Umbilical cord (tissue), 2 donors: ENCODE results near the gene PRDM8. TPM values are rescaled to one million over a fixed set of nuclear protein-coding genes. Genes with fewer than 3 reads are reported as not detected.
"Not testable (repeated sequence)": the region's sequence is repeated elsewhere in the genome, so short reads cannot be mapped to it uniquely, and the experiment has no call there.

Source experiments
- DNase-seq: peaks from one replicate; pipeline ENCODE4 v3.0.0-alpha.2; 2015; ENCODE audit warnings: low spot score
- total RNA-seq: library from RNA; depleted of rRNA; stranded (reverse); fragments of >200 nt; gene quantifications from one replicate; pipeline ENCODE4 v1.2.3, GENCODE V29; 2014; ENCODE audit warnings: low replicate concordance; ENCODE audit not compliant: insufficient read depth

PRDM8 gene
- total RNA-seq, 1 donor from 2014 or later: 0.48 TPM

DNA sequence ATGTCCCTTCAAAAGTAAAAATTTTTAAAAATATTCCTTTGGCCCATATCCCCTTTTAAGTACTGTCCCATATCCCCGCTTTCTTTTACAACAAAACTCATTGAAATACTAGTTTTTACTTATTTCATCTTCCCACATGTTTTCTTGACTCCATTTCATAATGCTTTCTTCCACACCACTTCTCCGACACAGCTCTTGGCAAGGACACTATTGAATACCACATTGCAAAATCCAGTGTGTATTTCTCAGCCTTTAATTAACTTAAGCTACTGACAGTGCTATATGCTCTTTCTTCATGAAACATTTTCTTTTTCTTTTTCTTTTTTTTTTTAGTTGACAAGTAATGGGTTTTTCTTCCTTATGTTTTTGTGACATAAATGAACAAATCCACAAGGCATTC is 28.8 kb downstream of the PRDM8 start:
- no peak for DNase-seq

DNA sequence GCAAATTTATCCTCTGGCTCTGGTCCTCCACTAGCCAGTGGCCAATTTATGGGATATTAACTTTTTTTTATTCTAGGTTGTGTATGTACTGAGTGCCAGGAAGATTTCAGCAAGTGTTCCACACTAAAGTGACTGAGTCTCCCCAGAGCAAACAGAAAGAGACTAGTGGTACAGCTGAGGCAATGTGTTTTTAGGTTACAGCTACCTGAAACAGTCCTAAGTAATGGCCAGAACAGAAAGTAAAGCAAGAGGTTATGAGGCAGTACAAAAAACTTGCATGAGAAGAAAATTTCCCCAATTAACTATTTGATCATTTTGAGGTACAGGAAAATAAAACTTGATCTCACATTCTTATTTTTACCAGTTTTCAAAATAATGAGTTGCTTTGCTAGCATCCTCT is 31.2 kb downstream of the PRDM8 start:
- no peak for DNase-seq

DNA sequence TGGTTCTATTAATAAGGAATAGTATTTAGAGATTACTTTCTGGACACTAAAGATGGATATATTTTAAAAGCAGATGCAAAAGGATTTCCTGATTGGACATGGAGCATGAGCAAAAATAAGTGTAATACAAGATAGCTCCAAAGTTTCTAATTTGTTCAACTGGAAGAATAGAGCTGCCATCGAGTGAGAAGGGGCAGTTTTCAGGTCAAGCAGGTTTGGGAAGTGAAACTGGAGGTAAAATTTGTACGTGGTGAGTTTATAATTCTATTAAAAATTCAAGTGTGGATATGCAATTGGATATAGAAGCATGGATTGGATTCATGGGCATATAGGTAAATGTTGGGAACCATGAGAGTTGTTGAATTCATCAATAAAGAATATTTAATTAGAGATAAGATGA is 31.8 kb downstream of the PRDM8 start:
- no peak for DNase-seq

DNA sequence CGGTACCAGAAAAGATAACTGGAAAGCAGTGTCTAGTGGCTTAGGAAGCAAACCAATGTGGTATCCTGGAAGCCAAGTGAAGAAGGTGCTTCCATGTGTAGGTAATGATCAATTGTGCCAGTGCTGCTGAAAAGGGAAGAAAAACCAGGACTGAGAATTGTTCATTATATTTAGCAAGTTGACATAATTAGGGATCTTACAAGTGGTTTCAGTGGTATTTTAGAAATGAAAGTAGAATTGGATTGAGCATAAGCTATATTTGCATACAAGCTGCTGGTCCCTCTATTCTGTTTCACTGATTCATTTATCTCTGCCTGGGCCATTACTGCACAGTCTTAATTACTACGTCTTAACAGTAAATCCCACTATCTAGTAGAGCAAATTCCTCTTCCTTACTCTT is 32.3 kb downstream of the PRDM8 start:
- DNase-seq: no peak

DNA sequence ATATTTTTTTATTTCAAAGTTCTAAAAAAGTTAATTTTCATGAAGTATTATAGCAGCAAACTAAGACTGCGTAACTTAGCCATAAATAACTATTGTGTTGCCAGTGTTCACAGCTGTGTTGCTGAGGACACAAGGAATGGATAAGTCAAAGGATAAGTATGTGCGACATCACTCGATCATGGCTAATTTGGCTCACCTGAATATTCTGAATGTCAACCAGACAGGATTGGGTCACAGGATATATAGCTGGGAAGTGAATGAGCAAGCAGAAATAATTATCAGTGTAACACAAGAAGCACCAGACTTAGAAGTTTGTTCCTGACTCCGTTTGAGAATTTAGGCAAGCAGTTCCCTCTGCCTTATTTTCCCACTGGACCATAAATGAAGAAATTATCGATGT is 33.9 kb downstream of the PRDM8 start:
- DNase-seq: no peak

DNA sequence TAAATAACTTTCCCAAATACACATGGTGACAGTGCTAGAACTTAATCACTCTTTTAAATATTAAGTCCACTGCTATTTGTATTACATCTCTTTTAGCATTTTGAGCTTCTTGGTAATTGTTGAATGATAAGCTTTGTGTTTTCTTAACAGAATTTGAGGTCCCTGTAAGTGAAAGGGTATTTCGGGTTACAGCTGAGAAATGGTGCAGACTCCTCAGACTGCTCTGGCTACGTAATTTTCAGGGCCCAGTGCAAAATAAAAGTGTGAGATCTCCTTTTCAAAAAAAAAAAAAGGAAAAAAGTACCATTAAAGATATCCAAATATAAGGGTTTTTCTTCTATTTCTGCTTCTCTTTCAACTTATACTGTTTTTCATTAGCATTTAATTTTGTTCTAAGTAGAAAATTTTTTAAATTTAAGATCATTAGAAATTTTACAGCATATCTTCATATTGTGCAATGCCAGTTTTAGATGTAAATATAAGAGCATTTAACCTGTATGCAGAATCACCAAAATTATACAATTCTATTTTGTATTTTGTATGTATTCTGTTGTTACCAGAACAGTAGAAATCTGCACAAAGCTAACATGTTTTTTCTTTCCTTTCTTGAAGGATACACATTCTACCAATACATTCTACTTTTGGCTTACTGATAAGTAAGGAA is 35.5 kb downstream of the PRDM8 start:
- DNase-seq: no peak

DNA sequence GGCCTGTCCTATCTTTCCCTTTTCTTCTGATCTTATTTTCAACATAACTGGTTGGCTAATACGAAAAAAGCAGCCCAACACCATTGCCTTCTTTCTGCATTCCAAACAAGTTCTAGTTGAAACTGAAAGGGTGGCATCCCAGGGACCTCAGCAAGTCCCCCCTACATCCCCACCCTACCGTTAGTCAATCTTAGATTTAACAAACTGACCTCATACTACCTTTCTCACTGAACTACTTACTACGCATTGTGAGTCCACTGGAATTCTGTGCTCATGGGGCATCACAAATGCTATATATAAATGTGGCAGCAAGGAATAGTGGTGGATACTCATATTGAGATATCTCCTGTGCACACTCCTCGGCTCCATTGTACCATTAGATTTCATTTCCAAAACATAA is 36.1 kb downstream of the PRDM8 start:
- no peak for DNase-seq

DNA sequence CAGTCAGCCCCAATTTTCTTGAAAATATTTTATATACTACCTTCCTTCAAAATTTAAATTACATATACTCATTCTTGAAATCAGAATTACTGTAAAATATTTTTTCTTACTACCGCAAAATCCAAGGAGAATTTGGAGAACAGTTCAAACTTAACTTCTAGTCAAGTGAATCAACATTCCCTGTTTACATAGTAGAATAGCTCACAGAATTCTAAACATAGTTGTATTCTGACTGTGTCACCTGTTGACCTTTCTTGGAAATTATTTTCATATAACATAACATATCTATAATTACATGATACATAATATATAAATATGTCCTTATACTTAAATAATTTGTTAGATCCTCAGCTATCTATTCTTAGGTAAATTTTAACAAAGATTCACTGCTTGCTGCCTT is 38.1 kb downstream of the PRDM8 start:
- no peak for DNase-seq

DNA sequence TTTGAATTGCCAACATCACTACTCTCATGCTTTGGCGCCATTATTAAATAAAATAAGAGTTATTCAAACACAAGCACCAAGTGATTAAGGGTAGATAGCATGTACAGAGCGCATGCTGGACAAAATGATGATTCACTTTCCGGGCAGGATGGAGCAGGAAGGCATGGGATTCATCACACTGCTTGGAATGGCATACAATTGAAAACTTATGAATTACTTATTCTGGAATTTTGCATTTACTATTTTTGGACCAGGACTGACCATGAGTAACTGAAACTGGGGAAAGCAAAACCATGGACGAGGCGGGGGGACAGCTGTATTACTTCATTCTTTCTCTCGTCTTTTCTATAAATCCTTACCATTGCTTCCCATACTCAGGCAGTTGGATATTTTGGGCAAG is 40.7 kb downstream of the PRDM8 start:
- DNase-seq: no peak

DNA sequence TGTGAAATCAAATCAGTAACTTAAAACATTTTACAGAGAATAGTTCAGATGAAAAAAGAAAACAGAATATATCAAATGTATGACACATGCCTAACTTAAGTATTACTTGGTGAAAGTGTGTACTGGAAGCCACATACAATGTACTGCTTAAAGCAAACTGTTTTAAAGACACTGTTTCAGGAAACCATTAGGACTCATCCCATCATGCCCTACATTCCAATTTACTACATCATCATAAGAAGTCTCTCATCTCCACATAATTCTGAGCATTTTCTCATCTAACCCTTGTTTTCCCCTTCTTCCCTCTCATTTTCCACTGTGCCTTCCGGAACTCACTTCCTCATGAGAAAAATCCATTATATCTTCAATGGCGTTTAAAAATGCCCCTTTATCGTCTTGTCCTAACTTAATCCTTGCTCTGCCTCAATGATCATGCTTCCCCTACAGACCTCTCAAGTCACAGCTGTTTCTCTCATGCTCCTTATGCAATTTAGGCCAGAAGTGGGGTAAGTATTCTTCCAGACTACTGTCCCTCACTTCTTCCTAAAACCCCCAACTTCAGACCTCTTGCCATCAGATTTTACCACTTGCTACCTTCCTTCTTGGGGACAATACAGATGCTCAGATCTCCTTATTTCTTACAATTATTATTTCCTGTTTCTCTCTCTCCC is 42.3 kb downstream of the PRDM8 start:
- no peak for DNase-seq

DNA sequence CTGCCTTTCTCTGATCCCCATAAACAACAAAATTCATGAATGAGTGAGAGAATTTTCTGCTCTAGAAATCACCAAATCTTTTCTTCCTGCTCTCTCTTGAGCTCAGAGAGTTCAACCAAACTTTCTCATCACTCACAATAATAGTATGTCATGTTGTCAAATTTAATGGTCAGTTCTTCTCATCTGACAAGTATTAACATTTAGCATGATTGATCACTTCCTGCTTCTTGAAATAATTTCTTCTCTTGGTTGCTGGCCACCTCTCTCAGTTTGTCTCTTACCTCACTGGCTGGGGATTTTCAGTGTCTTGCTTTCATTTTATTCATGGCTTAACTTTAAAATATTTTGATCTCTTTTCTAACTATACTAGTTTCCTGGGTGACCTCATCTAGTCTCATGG is 43.7 kb downstream of the PRDM8 start:
- no peak for DNase-seq

DNA sequence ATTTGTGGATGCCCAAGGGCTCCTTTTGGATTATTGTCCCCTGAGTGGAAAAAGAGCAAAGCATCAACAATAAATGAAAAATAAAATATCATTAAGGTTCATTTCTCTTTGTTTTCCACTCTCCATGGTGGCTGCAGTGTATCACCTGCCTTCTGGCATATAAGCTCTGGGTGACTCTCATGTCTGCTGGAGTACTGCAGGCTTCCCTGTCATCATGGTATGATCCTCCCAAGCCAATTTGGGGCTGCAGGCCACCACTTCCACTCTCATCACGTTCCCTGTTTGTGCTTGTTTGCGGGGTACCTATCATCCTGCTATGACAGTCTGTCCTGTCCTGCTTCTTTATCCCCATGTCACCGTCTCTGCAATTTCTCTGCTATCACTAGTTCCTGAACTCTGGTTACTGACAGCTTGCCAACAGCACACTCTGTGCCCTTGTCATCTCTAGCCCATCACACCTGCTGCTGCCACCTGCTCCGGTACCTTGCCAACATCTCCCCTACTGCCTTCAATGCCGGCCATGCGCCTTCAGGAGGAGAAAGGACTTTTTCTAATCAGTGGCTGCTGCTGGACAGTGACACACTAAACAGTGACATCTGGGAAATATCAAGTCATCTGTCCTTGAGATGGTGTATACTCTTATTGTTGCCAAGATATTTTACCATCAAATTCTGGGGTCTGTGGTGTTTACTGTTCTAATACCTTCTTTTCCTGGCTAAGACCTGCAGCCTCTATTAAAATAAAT is 46.1 kb downstream of the PRDM8 start:
- DNase-seq: no peak

DNA sequence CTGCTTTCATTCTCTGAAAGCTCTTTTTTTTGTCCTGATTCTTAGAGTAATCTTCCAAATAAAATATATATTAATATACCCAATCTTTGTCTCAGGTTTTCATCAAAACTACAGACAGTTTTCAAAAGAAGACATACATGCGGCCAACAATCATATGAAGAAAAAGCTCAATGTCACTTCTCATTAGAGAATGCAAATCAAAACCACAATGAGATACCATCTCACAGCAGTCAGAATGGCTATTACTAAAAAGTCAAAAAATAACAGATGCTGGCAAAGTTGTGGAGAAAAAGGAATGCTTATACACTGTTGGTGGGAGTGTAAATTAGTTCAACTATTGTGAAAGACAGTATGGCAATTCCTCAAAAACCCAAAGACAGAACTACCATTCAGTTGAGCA is 50.2 kb downstream of the PRDM8 start:
- not testable (repeated sequence) for DNase-seq

DNA sequence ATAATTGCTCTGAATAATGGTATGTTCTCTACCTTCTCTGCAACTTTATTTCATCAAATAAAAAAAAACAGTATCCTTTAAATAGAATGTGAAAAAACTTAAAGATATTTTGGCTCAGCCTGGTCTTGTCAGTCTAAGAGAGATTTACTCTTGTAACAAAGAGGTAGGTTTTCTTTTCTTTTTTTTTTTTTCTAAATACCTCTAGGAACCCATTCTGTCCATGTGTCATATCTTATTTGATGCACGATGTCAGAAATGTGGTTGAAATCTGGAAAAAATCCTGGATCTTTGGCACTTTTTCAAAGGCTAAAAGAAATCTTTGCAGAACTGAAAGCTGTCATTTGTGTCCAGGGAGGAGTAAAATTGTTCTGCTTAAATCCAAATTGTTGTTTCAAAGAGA is 51.8 kb downstream of the PRDM8 start:
- no peak for DNase-seq

DNA sequence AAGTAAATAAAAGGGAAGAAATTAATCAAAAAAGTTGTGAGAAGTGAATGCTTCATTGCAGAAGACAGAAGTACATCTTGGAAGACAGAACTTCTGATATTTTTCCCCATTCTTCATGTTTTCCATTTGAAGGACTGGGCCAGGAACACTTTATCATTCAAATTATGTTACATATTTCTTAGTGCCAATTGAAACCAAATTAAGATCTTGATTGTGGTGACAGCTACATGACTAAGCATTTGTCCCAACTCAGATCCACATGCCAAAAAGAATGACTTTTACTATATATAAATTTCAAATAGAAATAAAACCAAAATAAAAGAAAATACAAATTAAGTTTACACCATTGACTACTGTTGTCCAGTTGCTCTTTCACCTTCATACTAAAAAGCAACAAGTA is 55.1 kb downstream of the PRDM8 start:
- no peak for DNase-seq

DNA sequence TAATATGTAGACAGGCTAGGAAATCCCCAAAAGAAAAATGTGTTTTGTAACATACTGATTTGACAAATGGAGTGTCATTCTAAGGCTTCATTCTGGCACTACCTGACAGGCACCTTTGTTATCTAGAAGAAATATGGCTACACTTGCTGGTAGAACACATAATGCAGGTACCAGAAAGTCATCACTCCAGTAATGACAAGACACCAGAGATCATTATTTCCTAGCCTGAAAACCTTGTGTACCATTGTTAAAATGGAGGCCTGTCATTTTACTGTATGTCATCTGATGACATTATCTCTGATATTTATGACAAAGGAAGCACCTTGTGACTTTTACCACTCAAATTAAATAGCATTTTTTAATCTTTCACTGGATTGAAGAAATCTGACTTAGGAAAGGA is 55.6 kb downstream of the PRDM8 start:
- DNase-seq: no peak

DNA sequence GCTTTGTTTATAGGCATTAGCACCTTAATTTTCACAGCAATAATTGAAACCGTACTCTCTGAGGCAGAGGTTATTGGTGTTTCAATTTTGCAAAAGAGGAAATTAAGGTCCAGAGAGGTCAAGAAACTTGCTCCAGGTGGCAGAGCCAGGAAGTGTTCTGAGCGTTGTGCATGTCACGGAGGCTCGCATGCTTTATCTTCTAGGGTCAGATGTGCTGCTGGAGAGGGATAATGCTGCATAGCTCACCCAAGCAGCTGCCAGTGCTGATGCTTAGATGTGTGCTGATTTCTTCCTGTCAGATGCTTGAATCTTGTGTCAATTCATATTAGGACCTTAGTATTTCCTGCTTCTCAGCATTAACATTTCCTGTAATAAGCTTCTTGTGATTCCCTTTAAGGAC is 56.2 kb downstream of the PRDM8 start:
- no peak for DNase-seq

Other genes with a start within 250 kb of the PRDM8 start
- 46.9 TPM for gene ANTXR2, start 124.3 kb upstream of the PRDM8 start, total RNA-seq
- 1.9 TPM for gene FGF5, start 69.2 kb downstream of the PRDM8 start, total RNA-seq
- gene CFAP299, start 138.2 kb downstream of the PRDM8 start, total RNA-seq: 0.96 TPM